Measurements from ENCODE around the gene YPEL1.
"Not testable (repeated sequence)": the region's sequence is repeated elsewhere in the genome, so short reads cannot be mapped to it uniquely, and the experiment has no call there.

YPEL1 gene

GRCh38 chr22:21688706-21689381, 46.8 kb downstream of the YPEL1 start:
- Histone ChIP-seq H3K4me3 (no peak overlapping the region), H3K27ac (no peak overlapping the region)

GRCh38 chr22:21688341-21688705, 47.3 kb downstream of the YPEL1 start:
- Histone ChIP-seq H3K27ac (no peak overlapping the region), H3K4me3 (no peak overlapping the region)

GRCh38 chr22:21687685-21688259, 47.8 kb downstream of the YPEL1 start:
- no peak overlapping the region for H3K27ac ChIP-seq

GRCh38 chr22:21686634-21687393, 48.8 kb downstream of the YPEL1 start:
- Histone ChIP-seq H3K27ac (no peak overlapping the region), H3K4me3 (no peak overlapping the region)

More at GRCh38 chr22:21687685-21688259, 47.8 kb downstream of the YPEL1 start:
- H3K4me3 ChIP-seq = no peak overlapping the region

GRCh38 chr22:21686193-21686608, 49.4 kb downstream of the YPEL1 start:
- H3K27ac ChIP-seq = no peak overlapping the region
- H3K4me3 ChIP-seq = no peak overlapping the region

GRCh38 chr22:21685164-21685513, 50.5 kb downstream of the YPEL1 start:
- Histone ChIP-seq H3K27ac (no peak overlapping the region), H3K4me3 (no peak overlapping the region)

- H3K27ac ChIP-seq = no peak overlapping the region
Observed at GRCh38 chr22:21684492-21685163, 51.0 kb downstream of the YPEL1 start.

GRCh38 chr22:21683401-21683811, 52.2 kb downstream of the YPEL1 start:
- Histone ChIP-seq H3K4me3 (no peak overlapping the region), H3K27ac (no peak overlapping the region)

More at GRCh38 chr22:21684492-21685163, 51.0 kb downstream of the YPEL1 start:
- H3K4me3 ChIP-seq = no peak overlapping the region

GRCh38 chr22:21682385-21683175, 53.0 kb downstream of the YPEL1 start:
- Histone ChIP-seq H3K27ac (no peak overlapping the region), H3K4me3 (no peak overlapping the region)

- H3K27ac ChIP-seq = no peak overlapping the region
Observed at GRCh38 chr22:21681566-21682370, 53.8 kb downstream of the YPEL1 start.

GRCh38 chr22:21680830-21681565, 54.6 kb downstream of the YPEL1 start:
- H3K27ac ChIP-seq = no peak overlapping the region
- no peak overlapping the region for H3K4me3 ChIP-seq

More at GRCh38 chr22:21681566-21682370, 53.8 kb downstream of the YPEL1 start:
- no peak overlapping the region for H3K4me3 ChIP-seq

- Histone ChIP-seq H3K27ac (no peak overlapping the region), H3K4me3 (no peak overlapping the region)
Observed at GRCh38 chr22:21679383-21679782, 56.2 kb downstream of the YPEL1 start.

GRCh38 chr22:21678842-21679241, 56.8 kb downstream of the YPEL1 start:
- not testable (repeated sequence) for H3K27ac ChIP-seq, H3K4me3 ChIP-seq

- Histone ChIP-seq H3K4me3 (no peak overlapping the region), H3K27ac (no peak overlapping the region)
Observed at GRCh38 chr22:21677606-21678443, 57.8 kb downstream of the YPEL1 start.

- H3K27ac ChIP-seq = no peak overlapping the region
- H3K4me3 ChIP-seq = no peak overlapping the region
Observed at GRCh38 chr22:21674638-21675245, 60.9 kb downstream of the YPEL1 start.

- no peak overlapping the region for H3K27ac ChIP-seq
- no peak overlapping the region for H3K4me3 ChIP-seq
Observed at GRCh38 chr22:21673534-21674321, 61.9 kb downstream of the YPEL1 start.

All from skin epidermis (tissue), 12 donors.